Gastrocnemius medialis (tissue), 4 donors: ENCODE results near the gene C2orf76. TPM values are rescaled to one million over a fixed set of nuclear protein-coding genes. Genes with fewer than 3 reads are reported as not detected.
A peak's percentile ranks its signal among the peaks of the same experiment; 100 is the strongest.

Source experiments
- ATAC-seq, 2 donors: fragments of 150-250 bp; one replicate each; pipeline ENCODE4 v1.9.1; 2016
- DNase-seq, 2 donors: peaks; one replicate each; pipeline ENCODE4 v3.0.0-alpha.2; 2019
- H3K27ac ChIP-seq, 4 donors: fragments of 200-600 bp; sonication (generic); 1 replicate in 1 of 4; 2 replicates in 3 of 4; pipeline ENCODE4 v1.5.1; 2016 to 2018; ENCODE audit warnings: mild to moderate bottlenecking in 2 of 4, moderate library complexity in 1 of 4
- H3K27me3 ChIP-seq, 3 donors: fragments of 200-600 bp; sonication (generic) in 2 of 3; 1 replicate in 1 of 3; 2 replicates in 2 of 3; pipeline versions ENCODE4 v1.5.1 to v1.6.0; 2016 to 2019; ENCODE audit warnings: mild to moderate bottlenecking in 1 of 3, moderate library complexity in 1 of 3
- H3K36me3 ChIP-seq, 2 donors: fragments of 200-600 bp; sonication (generic) in 1 of 2; one replicate each; pipeline ENCODE4 v1.5.1; 2017 to 2018
- H3K4me1 ChIP-seq, 2 donors: fragments of 200-600 bp; sonication (generic) in 1 of 2; one replicate each; pipeline ENCODE4 v1.5.1; 2016 to 2017; ENCODE audit warnings: mild to moderate bottlenecking in 2 of 2
- H3K4me3 ChIP-seq, 4 donors: fragments of 200-600 bp; sonication (generic) in 3 of 4; 1 replicate in 1 of 4; 2 replicates in 3 of 4; pipeline ENCODE4 v1.5.1; 2016 to 2019; ENCODE audit warnings: mild to moderate bottlenecking in 2 of 4
- H3K9me3 ChIP-seq, 3 donors: fragments of 200-600 bp; sonication (generic) in 2 of 3; 1 replicate in 1 of 3; 2 replicates in 2 of 3; pipeline ENCODE4 v1.5.1; 2016 to 2019
- CTCF ChIP-seq, 5 experiments: fragments of 450-650 bp in 3 of 5; fragments of 200-600 bp in 2 of 5; sonication (generic) in 2 of 5; IDR thresholded peaks in 4 of 5; conservative IDR thresholded peaks in 1 of 5; 1 replicate in 4 of 5; 2 replicates in 1 of 5; pipeline ENCODE4 v1.5.1; 2016 to 2019; ENCODE audit warnings: antibody characterized with exemption in 5 of 5, mild to moderate bottlenecking in 3 of 5, moderate library complexity in 3 of 5
- POLR2A ChIP-seq, 2 donors: fragments of 450-650 bp; IDR thresholded peaks; one replicate each; pipeline ENCODE4 v1.6.1; 2017; ENCODE audit warnings: antibody characterized with exemption in 2 of 2, mild to moderate bottlenecking in 2 of 2, moderate library complexity in 2 of 2
- in situ Hi-C, 4 donors: fragments of 200-750 bp; cut with MboI; loops; one replicate each; pipeline versions ENCODE4 v1.15.0 to v1.8.0; 2017; ENCODE audit warnings: low sequenced_read_pairs in 4 of 4
- intact Hi-C: fragments of 100-400 bp; cut with DNase I; formaldehyde crosslinking; loops from one replicate; pipeline ENCODE4 v1.15.1; 2023; ENCODE audit warnings: low total_unique reads
- total RNA-seq, 4 donors: library from RNA; depleted of rRNA; stranded (reverse); fragments of >200 nt; gene quantifications; one replicate each; pipeline versions ENCODE4 v1.1.0 to v1.2.3, GENCODE V29; 2016

Gene C2orf76
- total RNA-seq, 4 donors from 2014 or later: 0.61 to 5.9 (median 2.6) TPM; not detected in 1

- Histone ChIP-seq H3K9me3 (no peaks in the 10 kb centered on the region), H3K4me1 (peaks cover 8 to 11% of the 10 kb centered on the region in 2 donors), H3K4me3 (no peak overlapping the region), H3K27me3 (no peaks in the 10 kb centered on the region), H3K27ac (no peak overlapping the region), H3K36me3 (no peaks in the 10 kb centered on the region)
- in situ Hi-C loops (loop anchor here in 3 of 4 donors (25.0 kb wide), 2 partner anchors 289 to 414 kb away; no protein-coding TSS in a partner anchor), intact Hi-C loops (no loop called here)
- no peak for TF ChIP-seq POLR2A (IDR thresholded peaks at IDR 0.05)
- no peak for TF ChIP-seq CTCF (IDR thresholded peaks at IDR 0.05 in 4 of 5, conservative IDR thresholded peaks at IDR 0.05 in 1 of 5)
- DNase-seq: no peak
- ATAC-seq: no peak
Observed at GRCh38 chr2:119301413-119301812, 65.2 kb downstream of the C2orf76 start.

- Histone ChIP-seq H3K4me3 (no peak overlapping the region), H3K36me3 (no peaks in the 10 kb centered on the region), H3K9me3 (no peaks in the 10 kb centered on the region), H3K27me3 (no peaks in the 10 kb centered on the region), H3K4me1 (peaks cover 12 to 15% of the 10 kb centered on the region in 2 donors), H3K27ac (no peak overlapping the region)
- in situ Hi-C loops (loop anchor here in 1 of 4 donors (10.0 kb wide), 1 partner anchor 411 kb away; no protein-coding TSS in a partner anchor), intact Hi-C loops (loop anchor here (10.0 kb wide), 1 partner anchor 189 kb away; no protein-coding TSS in a partner anchor)
- TF ChIP-seq CTCF (IDR thresholded peaks at IDR 0.05 in 4 of 5, conservative IDR thresholded peaks at IDR 0.05 in 1 of 5): no peak
- TF ChIP-seq POLR2A (IDR thresholded peaks at IDR 0.05): no peak
- ATAC-seq (no peak), DNase-seq (no peak)
Observed at GRCh38 chr2:119295688-119296375, 70.8 kb downstream of the C2orf76 start.

GRCh38 chr2:119294671-119295070 is 72.0 kb downstream of the C2orf76 start:
- Histone ChIP-seq H3K27ac (peak overlapping the region; percentile 64 to 79 (median 74)), H3K36me3 (no peaks in the 10 kb centered on the region), H3K4me1 (peaks cover 12 to 16% of the 10 kb centered on the region in 2 donors), H3K27me3 (no peaks in the 10 kb centered on the region), H3K4me3 (no peak overlapping the region), H3K9me3 (no peaks in the 10 kb centered on the region)
- ATAC-seq: no peak
- in situ Hi-C loops: loop anchor here in 1 of 4 donors (10.0 kb wide), 1 partner anchor 410 kb away; no protein-coding TSS in a partner anchor
- no peak for DNase-seq
- TF ChIP-seq POLR2A (IDR thresholded peaks at IDR 0.05): no peak
- no peak for TF ChIP-seq CTCF (IDR thresholded peaks at IDR 0.05 in 4 of 5, conservative IDR thresholded peaks at IDR 0.05 in 1 of 5)
- intact Hi-C loops: loop anchor here (1.0 to 10.0 kb wide), 3 partner anchors 10 to 412 kb away; no protein-coding TSS in a partner anchor

DNA sequence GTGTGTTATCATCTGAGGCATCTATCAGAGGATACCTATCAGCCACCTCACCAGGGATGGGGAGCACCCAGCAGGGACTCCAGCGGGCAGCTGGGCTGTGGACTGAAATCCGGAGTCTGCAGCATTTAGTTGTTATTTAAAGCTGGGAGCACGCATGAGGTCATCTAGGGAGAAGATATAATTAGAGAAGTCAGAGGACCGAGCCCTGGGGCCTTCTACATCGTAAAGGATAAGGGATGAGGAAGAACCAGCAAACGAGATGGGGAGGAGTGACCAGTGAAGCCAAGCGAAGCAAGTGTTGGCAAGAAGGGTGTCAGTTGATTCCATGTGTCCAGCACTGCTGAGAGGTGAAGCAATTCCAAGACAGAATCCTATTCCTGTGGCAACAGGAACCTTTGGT is 72.7 kb downstream of the C2orf76 start:
- ATAC-seq (peak; percentile 91 to 93), DNase-seq (peak; percentile 67 to 86)
- Histone ChIP-seq H3K27me3 (no peaks in the 10 kb centered on the region), H3K27ac (peak overlapping the region; percentile 64 to 79 (median 74)), H3K9me3 (no peaks in the 10 kb centered on the region), H3K36me3 (no peaks in the 10 kb centered on the region), H3K4me1 (peaks cover 12 to 23% of the 10 kb centered on the region in 2 donors), H3K4me3 (no peak overlapping the region)
- TF ChIP-seq CTCF (IDR thresholded peaks at IDR 0.05 in 4 of 5, conservative IDR thresholded peaks at IDR 0.05 in 1 of 5) (no peak), POLR2A (IDR thresholded peaks at IDR 0.05) (peak in 1 of 2 donors; percentile 36)
- intact Hi-C loops (loop anchor here (1.0 to 10.0 kb wide), 3 partner anchors 10 to 412 kb away; no protein-coding TSS in a partner anchor), in situ Hi-C loops (loop anchor here in 1 of 4 donors (10.0 kb wide), 1 partner anchor 409 kb away; no protein-coding TSS in a partner anchor)
